ENCODE data around the gene APP. TPM values are rescaled to one million over a fixed set of nuclear protein-coding genes. Genes with fewer than 3 reads are reported as not detected.

Gene APP
- total RNA-seq, 1 experiment from 2014 or later, result 266 TPM

DNA sequence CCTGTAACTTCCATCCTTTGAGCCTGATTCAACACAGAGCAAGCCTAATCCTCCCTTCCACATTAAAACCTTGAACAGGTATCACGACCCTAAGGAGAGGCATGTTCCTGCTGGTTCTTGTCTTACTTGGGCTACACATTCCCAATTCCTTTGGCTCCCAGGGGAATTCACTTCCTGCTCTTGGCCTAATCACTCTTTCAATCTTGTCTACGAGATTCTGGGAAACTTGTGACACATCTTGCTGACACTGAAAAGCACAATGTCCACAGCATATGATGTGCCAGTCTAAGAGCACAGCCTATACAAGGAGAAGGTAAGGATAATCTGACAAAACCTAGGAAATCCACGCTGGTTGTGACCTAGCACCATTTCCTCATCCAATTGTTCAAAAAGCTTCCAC lies 271.9 kb downstream of the APP start:
- DNase-seq (no peak), ATAC-seq (no peak)
- no peak overlapping the region for H3K27ac ChIP-seq (ENCODE audit: low read length)
- peaks cover 10% of the 10 kb centered on the region for H3K4me1 ChIP-seq (ENCODE audit: insufficient read depth, low read length)
- no peak overlapping the region for H2AFZ ChIP-seq (ENCODE audit: low read length)
- no peaks in the 10 kb centered on the region for H3K27me3 ChIP-seq (ENCODE audit: low read length)
- TF ChIP-seq CTCF (conservative IDR thresholded peaks at IDR 0.05; ENCODE audit: low read depth, low read length) (no peak), EZH2phosphoT487 (IDR thresholded peaks at IDR 0.05; ENCODE audit: borderline replicate concordance, low read length) (no peak), EZH2 (IDR thresholded peaks at IDR 0.05; ENCODE audit: low read length, unreplicated experiment) (no peak)
- intact Hi-C loops (cut with micrococcal nuclease), result loop anchor here (5.0 kb wide), 3 partner anchors 69 to 819 kb away; no protein-coding TSS in a partner anchor
- BruUV-seq (replicated peaks), result no TSS peak
- H3K4me2 ChIP-seq (ENCODE audit: low read length), result no peak overlapping the region
- no peaks in the 10 kb centered on the region for H3K9me3 ChIP-seq (ENCODE audit: low read length)
- no peak overlapping the region for H3K9ac ChIP-seq (ENCODE audit: low read length)
- H3K79me2 ChIP-seq (ENCODE audit: low read length), result no peaks in the 10 kb centered on the region
- H3K9me2 ChIP-seq (replicated peaks; ENCODE audit: low read length), result no peaks in the 10 kb centered on the region
- H3K36me3 ChIP-seq (ENCODE audit: low read depth, low read length), result peaks cover 28% of the 10 kb centered on the region
- H3K4me3 ChIP-seq (ENCODE audit: low read length), result no peak overlapping the region
- ChIA-PET CTCF (no interaction called here), POLR2A (ENCODE audit: unreplicated experiment) (no interaction called here)
- H4K20me1 ChIP-seq (ENCODE audit: low read length), result no peaks in the 10 kb centered on the region
- no peaks in the 10 kb centered on the region for H3F3A ChIP-seq (ENCODE audit: low read length, unreplicated experiment)

DNA sequence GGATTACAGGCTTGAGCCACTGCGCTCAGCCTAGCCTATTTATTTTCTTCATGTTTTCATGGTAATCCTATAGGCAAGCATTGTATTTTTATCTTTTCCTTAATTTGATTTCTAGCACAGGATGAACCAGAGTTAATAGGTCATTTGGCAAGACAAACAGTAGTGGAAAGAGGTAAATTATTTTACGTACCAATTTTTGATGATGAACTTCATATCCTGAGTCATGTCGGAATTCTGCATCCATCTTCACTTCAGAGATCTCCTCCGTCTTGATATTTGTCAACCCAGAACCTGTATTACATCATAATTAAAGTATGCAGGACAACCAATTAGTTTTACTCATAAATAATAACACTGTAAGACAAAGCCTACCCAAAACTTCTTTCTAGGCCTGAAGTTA lies 273.2 kb downstream of the APP start:
- ATAC-seq (no peak), DNase-seq (no peak)
- H3K27me3 ChIP-seq (ENCODE audit: low read length), result no peaks in the 10 kb centered on the region
- no peaks in the 10 kb centered on the region for H3K79me2 ChIP-seq (ENCODE audit: low read length)
- intact Hi-C loops (cut with micrococcal nuclease), result loop anchor here (5.0 kb wide), 3 partner anchors 70 to 820 kb away; no protein-coding TSS in a partner anchor
- H2AFZ ChIP-seq (ENCODE audit: low read length), result no peak overlapping the region
- H3K27ac ChIP-seq (ENCODE audit: low read length), result no peak overlapping the region
- H3F3A ChIP-seq (ENCODE audit: low read length, unreplicated experiment), result no peaks in the 10 kb centered on the region
- no peak overlapping the region for H3K4me2 ChIP-seq (ENCODE audit: low read length)
- no peaks in the 10 kb centered on the region for H3K9me2 ChIP-seq (replicated peaks; ENCODE audit: low read length)
- no peaks in the 10 kb centered on the region for H3K9me3 ChIP-seq (ENCODE audit: low read length)
- TF ChIP-seq CTCF (conservative IDR thresholded peaks at IDR 0.05; ENCODE audit: low read depth, low read length), result no peak
- TF ChIP-seq EZH2phosphoT487 (IDR thresholded peaks at IDR 0.05; ENCODE audit: borderline replicate concordance, low read length), result no peak
- no peak for TF ChIP-seq EZH2 (IDR thresholded peaks at IDR 0.05; ENCODE audit: low read length, unreplicated experiment)
- no peaks in the 10 kb centered on the region for H4K20me1 ChIP-seq (ENCODE audit: low read length)
- H3K4me3 ChIP-seq (ENCODE audit: low read length), result no peak overlapping the region
- ChIA-PET CTCF (no interaction called here), POLR2A (ENCODE audit: unreplicated experiment) (no interaction called here)
- peaks cover 10% of the 10 kb centered on the region for H3K4me1 ChIP-seq (ENCODE audit: insufficient read depth, low read length)
- H3K9ac ChIP-seq (ENCODE audit: low read length), result no peak overlapping the region
- peaks cover 25% of the 10 kb centered on the region for H3K36me3 ChIP-seq (ENCODE audit: low read depth, low read length)
- BruUV-seq (replicated peaks), result no TSS peak

GRCh38 chr21:25896501-25897056 lies 274.0 kb downstream of the APP start:
- BruUV-seq (replicated peaks), result no TSS peak
- POLR2A ChIA-PET (ENCODE audit: unreplicated experiment), result no interaction called here
- CTCF ChIA-PET, result no interaction called here

More at GRCh38 chr21:25896501-25897056, 274.0 kb downstream of the APP start:
- TF ChIP-seq EZH2phosphoT487 (IDR thresholded peaks at IDR 0.05; ENCODE audit: borderline replicate concordance, low read length) (no peak), EZH2 (IDR thresholded peaks at IDR 0.05; ENCODE audit: low read length, unreplicated experiment) (no peak)
- Histone ChIP-seq H3K27ac (ENCODE audit: low read length) (no peak overlapping the region), H3K4me2 (ENCODE audit: low read length) (no peak overlapping the region), H3K9ac (ENCODE audit: low read length) (no peak overlapping the region), H3K27me3 (ENCODE audit: low read length) (no peaks in the 10 kb centered on the region), H3K4me1 (ENCODE audit: insufficient read depth, low read length) (peaks cover 3% of the 10 kb centered on the region), H3F3A (ENCODE audit: low read length, unreplicated experiment) (no peaks in the 10 kb centered on the region), H3K79me2 (ENCODE audit: low read length) (no peaks in the 10 kb centered on the region), H3K9me3 (ENCODE audit: low read length) (no peaks in the 10 kb centered on the region), H3K9me2 (replicated peaks; ENCODE audit: low read length) (no peaks in the 10 kb centered on the region), H4K20me1 (ENCODE audit: low read length) (no peaks in the 10 kb centered on the region), H2AFZ (ENCODE audit: low read length) (no peak overlapping the region), H3K4me3 (ENCODE audit: low read length) (no peak overlapping the region), H3K36me3 (ENCODE audit: low read depth, low read length) (peaks cover 32% of the 10 kb centered on the region)
- DNase-seq, result no peak
- intact Hi-C loops (cut with micrococcal nuclease), result loop anchor here (5.0 kb wide), 3 partner anchors 71 to 821 kb away; no protein-coding TSS in a partner anchor
- no peak for ATAC-seq

All from PC-3 (cell line).